DMS53 (cell line): ENCODE data around the gene SMG6.
A peak's percentile ranks its signal among the peaks of the same experiment; 100 is the strongest.
"Not testable (repeated sequence)": the region's sequence is repeated elsewhere in the genome, so short reads cannot be mapped to it uniquely, and the experiment has no call there.

Experiments
- DNase-seq: peaks from one replicate; lab custom pipeline; 2025; lab: John Stamatoyannopoulos, UW

Gene SMG6

GRCh38 chr17:2178798-2179501 is 124.6 kb downstream of the SMG6 start:
- no peak for DNase-seq

DNA sequence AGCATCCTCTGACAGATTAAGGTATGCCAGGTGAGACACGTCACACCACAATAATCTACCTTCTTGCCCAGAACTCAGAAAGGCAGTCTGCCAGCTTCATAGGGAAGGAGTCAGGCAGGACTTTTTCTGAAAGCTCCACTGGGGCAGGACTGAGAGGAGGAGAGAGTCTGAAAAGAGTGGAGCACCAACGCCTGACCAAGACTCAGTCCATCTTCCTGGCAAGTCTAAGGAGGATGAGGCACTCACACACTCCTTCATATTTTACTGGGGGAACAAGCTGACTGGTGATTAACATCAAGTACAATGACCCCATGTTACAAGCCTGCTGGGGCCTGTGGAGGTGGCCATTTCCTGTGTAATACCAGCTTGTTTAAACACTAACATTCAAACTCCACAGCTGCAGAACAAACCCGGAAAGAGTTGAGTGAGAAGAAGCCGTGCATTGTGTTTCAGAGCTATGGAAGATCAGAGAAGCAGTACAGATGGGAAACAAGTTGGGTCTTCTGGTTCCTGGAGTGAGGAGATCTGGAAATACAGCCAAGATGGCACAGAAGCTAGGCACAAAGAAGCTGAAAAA is 126.3 kb downstream of the SMG6 start:
- peak; percentile 46 for DNase-seq

GRCh38 chr17:2176499-2177169 is 127.0 kb downstream of the SMG6 start:
- no peak for DNase-seq

DNA sequence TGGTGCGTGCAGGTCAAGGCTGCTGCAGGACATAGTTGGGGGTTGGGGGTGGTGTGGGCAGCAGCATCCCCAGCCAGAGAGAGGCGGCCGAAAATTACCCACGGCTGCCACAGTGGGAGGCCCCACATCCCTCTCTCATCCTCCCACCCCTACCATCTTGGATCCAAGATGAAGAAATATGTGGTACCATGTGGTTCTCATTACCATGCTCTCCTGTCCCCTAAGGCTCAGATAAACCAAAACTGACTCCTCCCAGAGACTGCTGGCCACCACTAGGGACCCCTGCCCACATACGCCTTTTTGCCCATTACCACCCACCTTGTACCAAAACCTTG is 128.3 kb downstream of the SMG6 start:
- DNase-seq, result no peak

GRCh38 chr17:2174468-2175293 is 128.9 kb downstream of the SMG6 start:
- DNase-seq, result no peak

DNA sequence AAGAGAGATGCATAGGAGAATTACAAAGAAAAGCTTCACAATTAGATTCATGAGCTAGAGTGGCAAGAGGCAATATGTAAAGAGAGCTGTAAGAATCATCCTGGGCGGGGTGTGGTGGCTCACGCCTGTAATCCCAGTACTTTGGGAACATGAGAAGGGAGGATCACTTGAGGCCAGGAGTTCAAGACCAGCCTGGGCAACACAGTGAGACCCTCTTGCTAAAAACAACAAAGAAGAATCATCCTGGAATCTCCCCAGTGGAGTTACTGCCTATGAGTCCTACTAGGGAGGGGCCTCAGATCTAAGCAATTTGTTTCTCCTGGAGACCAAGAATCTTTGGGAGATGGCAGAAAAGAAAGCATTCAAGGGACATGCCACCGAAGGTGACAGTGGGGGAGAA is 129.6 kb downstream of the SMG6 start:
- DNase-seq, result no peak

- DNase-seq, result no peak
These were observed 130.6 kb downstream of the SMG6 start for GRCh38 chr17:2172999-2173398.

DNA sequence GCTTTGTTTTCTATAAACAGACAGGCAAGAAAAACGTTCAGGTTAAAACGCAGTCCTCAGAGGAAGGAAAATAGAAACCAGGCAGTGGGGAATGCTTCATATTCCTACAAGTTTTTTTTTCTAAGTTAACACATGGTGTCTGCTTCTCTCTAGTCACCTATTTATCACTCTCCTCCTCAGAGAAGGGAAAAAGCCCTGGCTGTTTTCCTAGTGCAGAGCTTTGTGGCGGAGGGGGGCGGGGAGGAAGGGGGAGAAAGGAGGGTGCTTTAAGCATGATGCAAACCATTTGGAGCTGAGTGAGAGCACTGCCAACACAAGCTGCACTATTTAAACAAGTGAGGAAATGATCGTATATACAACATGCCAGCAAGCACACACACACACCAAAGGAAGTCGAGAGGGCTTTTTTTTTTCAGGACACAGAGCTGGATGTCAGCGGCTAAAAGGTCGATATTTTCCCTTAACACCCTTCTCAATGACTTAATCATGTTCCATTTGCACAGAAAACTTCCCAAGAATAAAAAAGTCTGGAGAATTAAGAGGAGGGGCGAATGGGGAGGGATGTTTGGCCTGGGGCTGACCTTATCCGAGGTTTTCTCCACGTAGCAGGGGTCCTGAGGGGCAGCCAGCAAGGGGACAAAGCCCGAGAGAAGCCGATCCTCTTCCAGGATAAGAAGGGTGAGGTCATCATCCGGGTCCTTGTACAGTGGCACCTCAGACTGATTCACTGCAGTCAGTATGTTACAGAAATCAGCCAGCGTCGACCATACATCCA is 131.3 kb downstream of the SMG6 start:
- DNase-seq, result no peak

DNA sequence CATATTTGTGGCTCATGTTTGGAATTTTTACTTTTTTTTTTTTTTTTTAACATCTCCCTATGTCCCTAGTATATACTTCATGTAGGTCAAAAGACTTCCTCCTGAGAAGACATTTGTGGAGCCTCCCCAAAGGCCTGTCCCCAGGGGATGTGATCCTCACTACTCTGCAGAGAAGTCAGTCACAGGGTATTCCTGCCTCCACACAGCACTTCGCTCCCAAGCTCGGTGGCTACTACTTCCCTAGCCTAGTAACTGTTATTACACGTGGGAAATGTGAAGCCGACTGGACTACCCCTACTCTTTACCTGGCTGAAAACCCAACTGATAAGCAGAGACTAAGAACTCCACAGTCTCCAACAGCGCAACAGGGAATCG is 131.9 kb downstream of the SMG6 start:
- DNase-seq, result no peak

DNA sequence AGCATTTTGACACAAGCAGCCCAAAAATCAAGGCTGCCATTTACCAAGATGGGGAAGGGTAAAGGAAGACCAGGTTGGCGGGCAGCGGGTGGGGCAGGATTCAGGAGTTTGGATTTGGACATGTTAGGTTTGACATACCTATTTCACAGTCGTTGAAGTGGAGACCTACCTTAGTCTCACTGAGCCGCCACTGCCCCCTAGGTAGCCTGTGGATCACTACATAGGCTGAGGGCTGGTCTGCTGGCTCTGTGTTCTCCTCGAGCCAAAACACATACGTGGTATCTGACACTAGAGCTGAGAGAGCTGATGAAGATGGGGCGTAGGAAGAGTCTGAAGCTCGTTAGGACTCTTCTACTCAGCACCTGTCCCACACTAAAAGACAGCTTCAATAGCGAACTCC is 133.6 kb downstream of the SMG6 start:
- DNase-seq, result peak; percentile 19

GRCh38 chr17:2165723-2166122 is 137.9 kb downstream of the SMG6 start:
- not testable (repeated sequence) for DNase-seq

- DNase-seq, result no peak
These were observed 145.2 kb downstream of the SMG6 start for GRCh38 chr17:2158396-2158780.

- no peak for DNase-seq
These were observed 145.8 kb downstream of the SMG6 start for GRCh38 chr17:2157675-2158395.

- DNase-seq, result no peak
These were observed 146.5 kb downstream of the SMG6 start for GRCh38 chr17:2157081-2157480.

DNA sequence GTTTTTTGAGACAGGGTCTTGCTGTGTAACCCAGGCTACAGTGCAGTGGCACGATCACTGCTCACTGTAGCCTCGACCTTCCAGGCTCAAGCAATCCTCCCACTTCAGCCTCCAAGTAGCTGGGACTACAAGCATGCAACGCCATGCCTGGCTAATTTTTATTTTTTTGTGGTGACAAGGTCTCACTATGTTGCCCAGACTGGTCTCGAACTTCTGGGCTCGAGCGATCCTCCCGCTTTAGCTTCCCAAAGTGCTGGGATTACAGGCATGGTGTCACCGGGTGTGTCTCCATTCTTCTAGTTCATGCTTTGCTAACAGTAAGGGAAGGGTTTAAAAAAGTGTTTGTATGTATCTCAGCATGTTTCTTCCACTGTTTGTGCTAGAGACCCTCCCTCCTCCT is 146.9 kb downstream of the SMG6 start:
- DNase-seq, result no peak

DNA sequence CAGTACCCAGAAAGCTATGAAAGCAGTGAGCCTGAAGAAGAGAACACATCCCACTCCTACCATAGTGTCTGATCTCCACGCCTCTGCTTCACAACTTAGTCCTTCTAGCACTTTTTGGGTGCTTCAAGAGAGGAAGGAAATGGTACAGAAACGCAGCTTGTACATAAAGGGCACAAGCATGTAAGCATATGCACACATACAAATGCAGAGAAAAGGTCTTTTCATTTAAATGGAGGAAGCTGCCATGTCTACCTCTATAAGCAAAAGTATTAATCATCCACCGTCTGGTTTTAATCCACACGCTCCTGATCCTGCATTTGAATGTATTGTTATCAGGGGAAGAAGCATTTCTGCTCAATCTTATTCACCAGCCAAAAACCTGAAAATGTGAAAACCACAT is 148.0 kb downstream of the SMG6 start:
- DNase-seq, result no peak

GRCh38 chr17:2151358-2152033 is 152.1 kb downstream of the SMG6 start:
- no peak for DNase-seq

DNA sequence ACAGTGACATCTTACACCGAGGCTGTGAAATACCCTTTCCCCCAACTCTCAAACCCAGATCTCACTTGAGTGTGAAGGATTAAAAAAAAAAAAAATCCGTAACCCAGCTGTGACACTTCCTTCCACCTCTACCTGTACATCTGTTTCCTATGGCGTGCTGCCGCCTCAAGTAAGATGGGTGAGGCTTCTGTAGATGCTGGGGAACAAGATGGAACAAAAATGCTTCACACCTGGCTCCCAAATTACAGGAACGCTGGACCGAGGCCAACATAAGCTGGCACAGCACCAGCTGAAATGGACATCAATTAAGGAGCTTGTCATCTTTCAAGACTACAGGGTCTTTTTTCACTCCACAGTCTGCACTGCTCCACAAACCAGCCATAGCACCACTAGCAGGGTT is 152.8 kb downstream of the SMG6 start:
- DNase-seq, result no peak

DNA sequence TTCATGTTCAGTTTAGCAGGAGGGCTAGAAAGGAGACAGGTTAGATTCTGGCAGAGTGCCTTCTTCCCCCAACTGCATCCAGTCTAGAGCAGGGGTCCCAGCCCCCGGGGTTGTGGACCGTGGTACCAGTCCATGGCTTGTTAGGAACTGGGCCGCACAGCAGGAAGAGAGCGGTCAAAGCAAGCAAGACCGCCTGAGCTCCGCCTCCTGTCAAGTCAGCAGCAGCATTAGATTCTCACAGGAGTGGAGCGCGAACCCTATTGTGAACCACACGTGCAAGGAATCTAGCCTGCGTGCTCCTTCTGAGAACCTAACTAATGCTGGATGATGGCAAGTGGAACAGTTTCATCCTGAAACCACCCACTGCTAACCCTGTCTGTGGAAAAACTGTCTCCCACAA is 153.7 kb downstream of the SMG6 start:
- no peak for DNase-seq

DNA sequence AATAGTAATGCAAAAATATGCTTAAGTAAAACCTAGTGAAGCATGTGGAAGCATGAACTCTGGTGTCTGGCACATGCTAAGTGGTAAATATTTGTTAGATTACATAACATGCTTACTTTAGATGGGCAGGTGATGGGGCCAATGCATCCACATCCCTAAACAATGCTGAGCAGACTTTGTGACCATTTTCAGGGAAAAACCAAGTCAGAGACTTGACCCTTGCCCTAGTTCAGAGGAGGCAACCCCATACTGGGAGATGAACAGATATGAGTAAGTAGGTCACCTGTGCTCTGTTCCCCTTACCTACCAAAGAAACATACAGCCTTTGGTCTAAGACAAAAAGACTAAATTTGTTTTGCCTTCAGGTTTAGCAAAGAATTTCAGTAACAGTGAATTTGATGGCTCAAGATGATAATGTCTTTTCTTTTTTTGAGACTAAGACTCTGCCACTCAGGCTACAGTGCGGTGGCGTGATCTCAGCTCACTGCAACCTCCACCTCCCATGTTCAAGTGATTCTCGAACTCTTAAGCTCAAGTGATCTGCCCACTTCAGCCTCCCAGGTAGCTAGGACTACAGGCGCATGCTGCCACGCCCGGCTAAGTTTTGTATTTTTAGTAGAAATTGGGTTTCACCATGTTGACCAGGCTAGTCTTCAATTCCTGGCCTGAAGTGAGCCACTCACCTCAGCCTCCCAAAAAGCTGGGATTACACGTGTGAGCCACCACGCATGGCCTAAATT is 157.3 kb downstream of the SMG6 start:
- peak; percentile 49 for DNase-seq
